Activated CD4-positive, alpha-beta memory T cell treated with anti-CD3 and anti-CD28 coated beads, Interleukin-2, amount 10 ng/mL, durations not matched to agents 7 days and 5 days (primary cell): ENCODE results near the gene TRIM15. TPM values are rescaled to one million over a fixed set of nuclear protein-coding genes. Genes with fewer than 3 reads are reported as not detected.
"Not testable (repeated sequence)": the region's sequence is repeated elsewhere in the genome, so short reads cannot be mapped to it uniquely, and the experiment has no call there.

ENCODE experiments used
- CTCF ChIA-PET: fragments of 350-600 bp; sonication (Branson Sonifier 250); formaldehyde crosslinking; loops from one replicate; lab custom pipeline; 2021; ENCODE audit warnings: antibody characterized with exemption, inconsistent platforms; lab: Charles Lee
- POLR2A ChIA-PET: fragments of 350-600 bp; sonication (Branson Sonifier 250); formaldehyde crosslinking; loops from one replicate; lab custom pipeline; 2021; ENCODE audit warnings: antibody characterized with exemption; lab: Charles Lee
- DNase-seq: peaks from one replicate; pipeline ENCODE4 v3.0.0-alpha.2; 2020
- H3K27ac Mint-ChIP-seq: one replicate; pipeline ENCODE4 v1.8.0; 2021; ENCODE audit warnings: mild to moderate bottlenecking, mixed read lengths
- H3K27me3 Mint-ChIP-seq: one replicate; pipeline ENCODE4 v1.8.0; 2021; ENCODE audit warnings: mixed read lengths
- H3K36me3 Mint-ChIP-seq: one replicate; pipeline ENCODE4 v1.8.0; 2021; ENCODE audit warnings: low read depth, mixed read lengths
- H3K4me1 Mint-ChIP-seq: one replicate; pipeline ENCODE4 v1.8.0; 2021; ENCODE audit warnings: mixed read lengths
- H3K4me3 Mint-ChIP-seq: one replicate; pipeline ENCODE4 v1.8.0; 2021; ENCODE audit warnings: mild to moderate bottlenecking, mixed read lengths
- H3K9me3 Mint-ChIP-seq: one replicate; pipeline ENCODE4 v1.8.0; 2021; ENCODE audit warnings: mixed read lengths
- total RNA-seq, 2 experiments: library from RNA; stranded (reverse); gene quantifications; one replicate each; pipeline ENCODE4 v1.2.3, GENCODE V29; 2021

The TRIM15 gene
- total RNA-seq, 2 experiments from 2014 or later: not detected

- H3K36me3 Mint-ChIP-seq: no peaks in the 10 kb centered on the region
- POLR2A ChIA-PET: no interaction called here
Observed at GRCh38 chr6:30160008-30160784, 3.1 kb upstream of the TRIM15 start.

GRCh38 chr6:30160785-30161531, 2.4 kb upstream of the TRIM15 start, which contains the start of gene TRIM10:
TRIM10 (minus strand) TSS chr6:30161211; CDS start chr6:30160858, 353 bp downstream.
- H3K27me3 Mint-ChIP-seq: peaks cover 23% of the 10 kb centered on the region
- no peaks in the 10 kb centered on the region for H3K36me3 Mint-ChIP-seq
- H3K4me1 Mint-ChIP-seq: peaks cover 41% of the 10 kb centered on the region
- no peak within 1 kb of the TSS for H3K4me3 Mint-ChIP-seq
- no peak within 1 kb of the TSS for H3K27ac Mint-ChIP-seq
- H3K9me3 Mint-ChIP-seq: no peaks in the 10 kb centered on the region
- ChIA-PET CTCF (no interaction called here), POLR2A (no interaction called here)
- DNase-seq: no peak

More at GRCh38 chr6:30160008-30160784, 3.1 kb upstream of the TRIM15 start:
- no peak overlapping the region for H3K4me3 Mint-ChIP-seq
- peaks cover 38% of the 10 kb centered on the region for H3K4me1 Mint-ChIP-seq
- no peaks in the 10 kb centered on the region for H3K9me3 Mint-ChIP-seq
- H3K27ac Mint-ChIP-seq: no peak overlapping the region
- CTCF ChIA-PET: no interaction called here
- no peak for DNase-seq
- peaks cover 26% of the 10 kb centered on the region for H3K27me3 Mint-ChIP-seq

- ChIA-PET POLR2A (no interaction called here), CTCF (interaction anchor here (1.4 kb wide), 1 partner anchor 61 kb away, joined by 3 read pairs; no protein-coding TSS in a partner anchor)
- no peaks in the 10 kb centered on the region for H3K36me3 Mint-ChIP-seq
- H3K4me1 Mint-ChIP-seq: peaks cover 50% of the 10 kb centered on the region
- H3K9me3 Mint-ChIP-seq: no peaks in the 10 kb centered on the region
- no peak overlapping the region for H3K4me3 Mint-ChIP-seq
- peaks cover 19% of the 10 kb centered on the region for H3K27me3 Mint-ChIP-seq
- no peak overlapping the region for H3K27ac Mint-ChIP-seq
- DNase-seq: no peak
Observed at GRCh38 chr6:30162265-30163089, 869 bp upstream of the TRIM15 start.

GRCh38 chr6:30163918-30164654, 740 bp downstream of the TRIM15 start:
- no peak overlapping the region for H3K4me3 Mint-ChIP-seq
- H3K4me1 Mint-ChIP-seq: peaks cover 47% of the 10 kb centered on the region
- CTCF ChIA-PET: interaction anchor here (1.4 kb wide), 1 partner anchor 62 kb away, joined by 3 read pairs; no protein-coding TSS in a partner anchor
- peaks cover 19% of the 10 kb centered on the region for H3K27me3 Mint-ChIP-seq
- no peak overlapping the region for H3K27ac Mint-ChIP-seq
- H3K9me3 Mint-ChIP-seq: no peaks in the 10 kb centered on the region
- no peaks in the 10 kb centered on the region for H3K36me3 Mint-ChIP-seq
- no peak for DNase-seq
- POLR2A ChIA-PET: no interaction called here

DNA sequence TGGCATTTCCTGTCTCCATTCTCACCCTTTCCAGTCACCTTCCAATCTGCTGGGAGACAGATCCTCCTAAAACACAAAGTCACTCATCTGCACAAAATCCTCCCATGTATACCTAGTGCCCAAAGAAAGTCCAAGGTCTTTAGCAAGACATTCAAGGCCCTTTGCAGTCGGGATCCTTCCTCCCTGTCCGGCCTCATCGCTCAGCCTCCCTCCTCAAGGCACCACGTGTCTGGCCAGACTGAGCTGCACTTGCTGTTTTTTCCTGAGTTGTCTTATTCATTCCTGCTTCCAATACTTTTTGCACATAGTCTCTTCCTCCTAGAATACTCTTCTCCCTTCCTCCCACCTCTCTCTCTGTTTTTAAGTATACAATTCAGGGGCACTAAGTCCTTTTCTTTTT, 1.4 kb downstream of the TRIM15 start:
- POLR2A ChIA-PET: no interaction called here

GRCh38 chr6:30165238-30165637, 1.9 kb downstream of the TRIM15 start:
- Mint-ChIP-seq H3K27me3 (peaks cover 17% of the 10 kb centered on the region), H3K4me1 (peaks cover 44% of the 10 kb centered on the region)
- H3K27ac Mint-ChIP-seq, H3K36me3 Mint-ChIP-seq, H3K4me3 Mint-ChIP-seq, DNase-seq, H3K9me3 Mint-ChIP-seq, POLR2A ChIA-PET: not testable (repeated sequence)
- CTCF ChIA-PET: interaction anchor here (1.1 kb wide), 1 partner anchor 34 kb away, joined by 3 read pairs; no protein-coding TSS in a partner anchor

More for the DNA sequence above, 1.4 kb downstream of the TRIM15 start:
- no peaks in the 10 kb centered on the region for H3K36me3 Mint-ChIP-seq
- no peak for DNase-seq
- H3K4me1 Mint-ChIP-seq: peaks cover 47% of the 10 kb centered on the region
- no peaks in the 10 kb centered on the region for H3K9me3 Mint-ChIP-seq
- peaks cover 18% of the 10 kb centered on the region for H3K27me3 Mint-ChIP-seq
- no peak overlapping the region for H3K27ac Mint-ChIP-seq
- H3K4me3 Mint-ChIP-seq: no peak overlapping the region
- CTCF ChIA-PET: interaction anchor here (1.1 kb wide), 1 partner anchor 33 kb away, joined by 3 read pairs; no protein-coding TSS in a partner anchor

DNA sequence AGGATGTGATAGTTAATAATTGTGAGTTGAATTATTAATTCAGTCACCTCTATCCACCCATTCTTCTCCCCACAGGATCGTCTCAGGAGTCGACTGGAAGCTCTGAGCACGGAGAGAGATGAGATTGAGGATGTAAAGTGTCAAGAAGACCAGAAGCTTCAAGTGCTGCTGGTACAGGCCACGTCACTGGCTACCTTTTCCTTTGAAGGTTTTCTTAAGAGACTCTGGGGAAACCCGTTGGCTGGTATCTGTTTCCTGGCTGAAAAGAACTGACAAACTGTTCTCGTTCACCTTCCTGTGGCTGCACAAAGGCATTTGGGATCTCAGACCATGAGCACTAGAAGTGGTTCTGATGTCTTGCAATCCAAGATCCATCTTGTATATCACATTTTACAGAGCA, 3.8 kb downstream of the TRIM15 start:
- H3K27ac Mint-ChIP-seq: no peak overlapping the region
- H3K27me3 Mint-ChIP-seq: peaks cover 30% of the 10 kb centered on the region
- H3K4me3 Mint-ChIP-seq: no peak overlapping the region
- CTCF ChIA-PET: interaction anchor here (2.6 to 3.1 kb wide), 2 partner anchors 35 to 64 kb away, joined by 9 to 21 read pairs; no protein-coding TSS in a partner anchor
- POLR2A ChIA-PET: no interaction called here
- H3K36me3 Mint-ChIP-seq: no peaks in the 10 kb centered on the region
- peak; percentile 32 for DNase-seq
- no peaks in the 10 kb centered on the region for H3K9me3 Mint-ChIP-seq
- H3K4me1 Mint-ChIP-seq: peaks cover 46% of the 10 kb centered on the region

GRCh38 chr6:30168741-30169140, 5.4 kb downstream of the TRIM15 start:
- CTCF ChIA-PET: interaction anchor here (2.6 to 3.1 kb wide), 2 partner anchors 37 to 66 kb away, joined by 9 to 21 read pairs; no protein-coding TSS in a partner anchor
- H3K4me1 Mint-ChIP-seq: peaks cover 31% of the 10 kb centered on the region
- H3K27me3 Mint-ChIP-seq: peaks cover 39% of the 10 kb centered on the region
- POLR2A ChIA-PET: no interaction called here
- H3K36me3 Mint-ChIP-seq: no peaks in the 10 kb centered on the region
- H3K4me3 Mint-ChIP-seq: no peak overlapping the region
- H3K27ac Mint-ChIP-seq: no peak overlapping the region
- DNase-seq: no peak
- H3K9me3 Mint-ChIP-seq: no peaks in the 10 kb centered on the region

DNA sequence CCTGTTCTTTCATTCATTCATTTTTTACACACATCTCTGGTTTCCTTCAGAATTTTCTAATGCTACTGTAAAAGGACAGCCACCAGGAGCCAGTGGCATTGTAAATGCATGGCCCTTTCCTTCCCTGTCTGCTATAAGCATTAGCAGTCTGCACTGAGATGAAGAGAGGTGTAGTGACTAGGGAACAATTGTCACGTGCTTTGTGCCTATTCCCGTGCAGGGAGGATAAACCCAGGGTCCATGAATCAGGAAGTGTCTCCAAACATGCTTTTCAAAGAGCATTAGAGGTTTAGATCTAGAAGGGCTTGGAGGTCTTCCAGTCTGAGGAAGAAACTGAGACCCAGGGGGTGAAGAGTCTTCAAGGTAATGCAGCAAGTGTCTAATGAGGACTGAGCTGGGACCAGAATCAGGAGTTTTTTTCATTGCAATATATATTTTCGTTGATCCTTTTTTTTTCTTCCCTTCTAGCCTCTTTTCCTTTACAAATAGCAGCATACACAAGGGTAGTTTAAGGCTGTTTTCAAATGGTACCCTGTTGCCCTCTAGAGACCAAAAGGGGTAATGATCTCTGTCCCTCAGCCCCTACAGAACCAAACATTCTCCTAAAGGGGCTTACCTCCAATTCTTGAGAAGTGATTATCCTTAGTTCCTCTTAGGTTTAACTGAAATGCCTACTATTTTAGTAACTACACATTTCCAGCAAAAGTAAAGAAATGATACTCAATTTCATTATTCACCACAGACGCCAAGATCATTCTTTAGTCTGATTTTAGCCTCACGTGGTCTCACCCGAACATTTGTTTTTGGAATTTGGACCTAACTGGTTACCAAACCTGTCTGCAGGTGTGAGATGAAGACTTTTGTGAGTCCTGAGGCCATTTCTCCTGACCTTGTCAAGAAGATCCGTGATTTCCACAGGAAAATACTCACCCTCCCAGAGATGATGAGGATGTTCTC, 6.6 kb downstream of the TRIM15 start:
- Mint-ChIP-seq H3K27me3 (peaks cover 41% of the 10 kb centered on the region), H3K4me1 (peaks cover 23% of the 10 kb centered on the region), H3K9me3 (no peaks in the 10 kb centered on the region), H3K36me3 (no peaks in the 10 kb centered on the region), H3K4me3 (no peak overlapping the region), H3K27ac (no peak overlapping the region)
- no peak for DNase-seq
- POLR2A ChIA-PET: interaction anchor here (1.0 to 1.1 kb wide), 2 partner anchors 11 to 67 kb away, joined by 3 to 4 read pairs; no protein-coding TSS in a partner anchor
- CTCF ChIA-PET: interaction anchor here (0.9 to 2.1 kb wide), 4 partner anchors 39 to 104 kb away, joined by 3 to 14 read pairs (median 4); no protein-coding TSS in a partner anchor

GRCh38 chr6:30171677-30172471, 8.5 kb downstream of the TRIM15 start:
- no peak overlapping the region for H3K4me3 Mint-ChIP-seq

More at GRCh38 chr6:30171677-30172471, 8.5 kb downstream of the TRIM15 start:
- DNase-seq: no peak
- peaks cover 55% of the 10 kb centered on the region for H3K27me3 Mint-ChIP-seq
- ChIA-PET POLR2A (no interaction called here), CTCF (interaction anchor here (1.0 to 2.1 kb wide), 2 partner anchors 20 to 69 kb away, joined by 5 to 14 read pairs; no protein-coding TSS in a partner anchor)
- no peaks in the 10 kb centered on the region for H3K36me3 Mint-ChIP-seq
- H3K9me3 Mint-ChIP-seq: no peaks in the 10 kb centered on the region
- no peak overlapping the region for H3K27ac Mint-ChIP-seq
- peaks cover 19% of the 10 kb centered on the region for H3K4me1 Mint-ChIP-seq
